NCI-H1436 treated with DMSO at 0.1 percent for 48 hours (cell line): Measurements from ENCODE around the gene FLAD1.
A peak's percentile ranks its signal among the peaks of the same experiment; 100 is the strongest.
"Not testable (repeated sequence)": the region's sequence is repeated elsewhere in the genome, so short reads cannot be mapped to it uniquely, and the experiment has no call there.

ENCODE experiments used
- DNase-seq: peaks from one replicate; lab custom pipeline; 2025; lab: John Stamatoyannopoulos, UW

Gene FLAD1

GRCh38 chr1:154990276-154990675 is 7.1 kb downstream of the FLAD1 start:
- DNase-seq, result no peak

GRCh38 chr1:154992721-154993571 is 9.8 kb downstream of the FLAD1 start:
- no peak for DNase-seq

GRCh38 chr1:154993572-154994268 is 10.6 kb downstream of the FLAD1 start, which contains the start of gene LENEP:
Gene LENEP (plus strand): TSS chr1:154993586. CDS start chr1:154993608, 22 bp downstream.
- DNase-seq, result no peak

- no peak for DNase-seq
These were observed 11.1 kb downstream of the FLAD1 start for GRCh38 chr1:154994269-154994587.

GRCh38 chr1:154994591-154994990 is 11.4 kb downstream of the FLAD1 start:
- DNase-seq, result no peak

GRCh38 chr1:154995301-154995983 is 12.3 kb downstream of the FLAD1 start:
- DNase-seq, result not testable (repeated sequence)

- DNase-seq, result no peak
These were observed 14.0 kb downstream of the FLAD1 start for GRCh38 chr1:154996966-154997701.

DNA sequence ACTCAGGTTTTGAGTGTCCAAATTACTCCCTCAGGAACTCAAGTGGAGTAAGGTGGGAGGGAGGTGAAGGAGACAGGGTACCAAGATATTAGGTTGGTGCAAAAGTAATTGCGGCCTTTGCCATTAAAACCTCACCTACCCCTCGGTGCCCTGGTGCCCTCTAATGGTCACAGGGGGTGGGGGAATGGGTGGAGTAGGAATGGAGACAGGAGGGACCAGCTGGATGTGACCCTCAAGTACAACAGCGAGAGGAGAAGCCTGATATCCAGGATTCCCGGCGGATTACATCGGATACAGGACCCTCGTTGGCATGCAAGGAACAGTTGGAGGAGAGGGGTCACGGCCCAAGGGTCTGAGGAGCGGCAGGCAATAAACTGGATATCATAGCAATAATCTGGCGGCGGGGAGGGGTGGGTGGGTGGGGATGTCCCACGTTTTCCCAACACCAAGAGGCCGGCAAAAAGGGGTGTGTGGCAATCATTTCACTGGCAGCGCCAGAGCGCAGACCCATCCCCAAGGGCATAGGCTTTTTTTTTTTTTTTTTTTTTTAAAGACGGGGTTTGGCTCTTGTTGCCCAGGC is 15.1 kb downstream of the FLAD1 start:
- DNase-seq, result no peak

DNA sequence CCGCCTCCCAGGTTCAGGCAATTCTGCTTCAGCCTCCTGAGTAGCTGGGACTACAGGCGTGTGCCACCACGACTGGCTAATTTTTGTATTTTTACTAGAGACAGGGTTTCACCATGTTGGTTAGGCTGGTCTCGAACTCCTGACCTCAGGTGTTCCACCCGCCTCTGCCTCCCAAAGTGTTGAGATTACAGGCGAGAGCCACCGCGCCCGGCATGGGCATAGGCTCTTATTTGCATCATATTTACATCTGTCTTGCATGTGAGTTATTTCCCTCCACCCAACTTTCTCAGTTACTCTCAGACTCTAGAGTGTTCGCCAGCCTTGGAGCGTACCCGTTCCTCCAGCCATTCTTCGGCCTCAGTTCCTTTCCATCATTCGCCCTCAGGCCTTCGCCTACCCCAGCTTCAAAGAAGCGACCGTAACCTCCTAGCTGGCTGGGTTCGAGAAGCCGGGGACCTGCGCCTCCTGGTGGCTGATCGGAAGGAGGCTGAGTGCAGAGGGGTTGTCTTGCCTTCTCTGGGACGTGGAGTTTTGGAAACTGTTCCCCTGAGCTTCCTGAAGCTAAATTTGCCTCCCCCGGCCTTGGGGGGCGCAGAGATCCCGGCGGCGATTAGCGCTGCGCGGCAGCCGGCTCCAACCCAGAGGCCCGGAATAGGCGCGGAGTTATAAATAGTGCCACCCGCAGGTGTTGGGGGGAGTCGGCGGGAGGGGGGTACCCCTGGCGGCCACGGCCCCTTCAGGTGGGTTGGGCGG is 15.8 kb downstream of the FLAD1 start:
- no peak for DNase-seq

- no peak for DNase-seq
These were observed 16.6 kb downstream of the FLAD1 start for GRCh38 chr1:154999571-155000410.

GRCh38 chr1:155000411-155000725 is 17.2 kb downstream of the FLAD1 start:
- DNase-seq, result no peak

DNA sequence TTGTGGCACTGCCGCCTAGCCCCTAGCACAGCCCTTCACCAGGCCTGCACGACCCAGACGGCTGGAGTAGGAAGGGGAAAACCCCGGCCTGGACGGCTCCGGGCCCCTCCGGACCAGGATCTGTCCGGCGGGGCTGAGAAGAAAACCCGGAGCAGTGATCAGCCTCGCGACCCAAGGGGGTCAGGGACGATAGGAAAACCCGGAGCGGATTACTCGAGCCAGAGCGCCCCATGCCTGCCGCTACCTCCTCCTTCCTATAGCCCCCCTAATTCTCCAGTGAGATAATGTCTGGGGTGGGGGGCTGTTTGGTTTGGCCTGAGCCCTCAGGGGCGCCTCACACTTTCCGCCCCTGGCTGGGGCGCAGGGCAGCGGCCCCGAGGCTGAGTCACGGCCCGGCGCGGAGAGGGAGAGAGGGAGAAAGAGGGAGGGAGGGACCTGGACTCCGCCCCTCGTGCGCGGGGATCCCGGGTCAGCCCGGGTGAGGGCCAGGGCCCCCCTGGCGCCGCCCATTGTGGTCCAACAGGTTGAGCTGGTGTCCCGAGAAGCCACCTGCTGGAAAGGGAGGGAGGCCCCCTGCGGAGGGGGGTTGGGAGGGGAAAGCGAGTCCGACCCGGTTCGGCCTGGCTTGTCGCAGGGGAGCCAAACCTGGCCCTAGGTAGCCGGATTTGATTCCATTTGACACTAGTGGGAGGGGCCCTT is 17.7 kb downstream of the FLAD1 start:
- peak; percentile 52 for DNase-seq

DNA sequence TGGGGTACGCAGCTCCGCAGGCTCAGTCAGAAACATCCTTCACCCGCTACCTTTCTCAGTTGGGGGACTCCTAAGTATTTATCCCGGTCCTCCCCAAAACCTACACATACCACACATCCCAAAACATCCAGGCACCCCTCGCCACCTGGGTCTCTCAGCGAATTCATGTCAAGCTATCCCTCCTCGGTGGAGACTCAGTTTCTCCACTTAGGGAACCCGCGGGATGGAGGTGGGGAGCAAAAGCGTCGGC is 18.2 kb downstream of the FLAD1 start:
- DNase-seq, result no peak

DNA sequence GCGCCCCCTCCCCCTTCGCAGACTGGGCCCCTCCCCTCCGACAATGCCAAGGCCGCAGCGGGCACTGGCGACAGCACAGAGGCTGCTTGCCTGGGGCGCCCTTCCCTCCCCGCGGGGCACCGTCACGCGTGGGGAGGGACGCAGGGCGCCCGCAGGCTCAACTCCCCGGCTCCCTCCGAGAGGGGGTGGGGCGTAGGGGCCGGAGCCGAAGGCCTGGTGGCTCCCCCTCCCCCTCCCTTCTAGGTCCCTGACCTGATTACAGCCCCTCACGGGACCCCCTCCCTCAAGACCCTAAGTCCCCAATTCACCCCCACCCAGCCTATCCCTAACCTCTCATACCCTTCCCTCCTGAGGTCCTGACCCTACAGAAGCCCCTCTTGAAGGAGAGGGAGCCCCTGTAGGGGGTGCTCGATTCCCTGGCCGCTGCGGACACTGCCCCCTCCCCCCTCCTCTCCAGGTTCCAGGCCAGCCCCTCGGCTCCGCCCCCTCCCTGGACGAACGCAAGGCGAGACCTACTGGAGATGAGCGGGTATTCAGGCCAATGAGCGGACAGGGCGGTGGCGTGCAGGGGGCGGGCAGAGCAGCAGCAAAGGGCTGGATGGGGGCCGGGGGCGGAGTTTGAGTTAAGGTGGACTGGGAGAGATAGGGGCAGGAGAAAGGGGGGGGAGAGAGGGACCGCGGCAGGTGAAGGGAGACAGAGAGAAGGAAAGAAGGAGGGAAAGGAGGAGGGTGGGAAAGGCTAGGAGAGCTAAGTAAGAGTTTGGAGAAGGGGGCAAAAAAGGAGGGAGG is 18.7 kb downstream of the FLAD1 start:
- DNase-seq, result peak; percentile 90

- DNase-seq, result no peak
These were observed 19.5 kb downstream of the FLAD1 start, which contains the start of gene ZBTB7B for GRCh38 chr1:155002464-155003226. Gene ZBTB7B (plus strand): TSS chr1:155002802. CDS start chr1:155014661, 11,859 bp downstream.

GRCh38 chr1:155003227-155003765 is 20.2 kb downstream of the FLAD1 start:
- no peak for DNase-seq

DNA sequence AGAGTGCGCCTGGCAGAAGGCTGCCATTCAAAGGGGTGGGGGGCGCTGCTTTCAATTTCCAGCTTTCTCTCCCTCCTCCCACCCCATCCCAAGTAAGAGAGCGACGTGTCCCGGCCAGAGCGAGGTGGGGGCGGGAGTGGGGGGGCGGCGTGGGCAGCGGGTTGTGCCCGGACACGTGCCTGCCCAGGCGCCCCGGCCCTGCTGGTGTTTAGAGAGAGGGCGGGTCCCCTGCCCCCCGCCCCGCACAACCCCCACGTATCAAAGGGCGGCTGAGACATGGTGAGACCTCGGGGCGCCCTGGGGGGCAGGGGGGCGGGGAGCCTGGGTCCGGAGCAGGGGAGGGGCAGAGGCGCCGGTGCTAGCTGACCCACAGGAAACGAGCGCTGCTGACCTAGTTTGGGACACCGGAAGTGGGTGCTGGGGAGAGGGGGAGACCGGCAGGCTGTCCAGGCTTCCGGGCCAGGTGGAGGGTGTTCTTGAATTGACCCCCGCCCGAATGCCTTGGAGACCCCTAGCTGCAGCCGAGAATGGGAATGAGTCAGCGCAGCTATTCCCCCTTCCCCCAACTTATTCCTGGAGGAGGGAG is 20.7 kb downstream of the FLAD1 start:
- DNase-seq, result no peak
